PC-3 (cell line): ENCODE results near the gene FBLN1. TPM values are rescaled to one million over a fixed set of nuclear protein-coding genes. Genes with fewer than 3 reads are reported as not detected.

ENCODE experiments used
- ATAC-seq: fragments of 200-7000 bp; cut with Tn5 transposase; 2 replicates; pipeline ENCODE4 v1.9.1; 2020; ENCODE audit warnings: mild to moderate bottlenecking, moderate library complexity
- BruUV-seq: library from RNA; stranded (reverse); fragments of 400-500 nt; replicated peaks from 2 replicates; lab custom pipeline; 2021; lab: Mats Ljungman, UMichigan
- CTCF ChIA-PET: fragments of 300-600 bp; sonication (Branson Sonifier 250); formaldehyde crosslinking; loops from one replicate; lab custom pipeline; 2022; ENCODE audit warnings: antibody characterized with exemption; lab: Charles Lee
- POLR2A ChIA-PET: fragments of 300-600 bp; sonication (Branson Sonifier 250); formaldehyde crosslinking; loops from one replicate; lab custom pipeline; 2022; ENCODE audit warnings: antibody characterized with exemption; ENCODE audit not compliant: unreplicated experiment; lab: Charles Lee
- DNase-seq: peaks from one replicate; pipeline ENCODE4 v3.0.0-alpha.2; 2015
- H2AFZ ChIP-seq: fragments of 300-600 bp; sonication (generic); 2 replicates; pipeline ENCODE4 v1.6.0; 2016; ENCODE audit warnings: antibody characterized with exemption, low read length
- H3F3A ChIP-seq: fragments of 300-600 bp; sonication (generic); one replicate; pipeline ENCODE4 v1.6.0; 2017; ENCODE audit warnings: antibody characterized with exemption, low read length, control low read depth, mild to moderate bottlenecking; ENCODE audit not compliant: unreplicated experiment
- H3K27ac ChIP-seq: fragments of 300-600 bp; sonication (generic); 2 replicates; pipeline ENCODE4 v1.5.1; 2016; ENCODE audit warnings: mild to moderate bottlenecking, low read length
- H3K27me3 ChIP-seq: fragments of 300-600 bp; sonication (generic); 2 replicates; pipeline ENCODE4 v1.6.1; 2016; ENCODE audit warnings: low read length, mixed read lengths
- H3K36me3 ChIP-seq: fragments of 300-600 bp; sonication (generic); 2 replicates; pipeline ENCODE4 v1.6.1; 2016; ENCODE audit warnings: low read depth, mixed run types, low read length, mixed read lengths
- H3K4me1 ChIP-seq: fragments of 300-600 bp; sonication (generic); 2 replicates; pipeline ENCODE4 v1.5.1; 2016; ENCODE audit warnings: low read length; ENCODE audit not compliant: insufficient read depth
- H3K4me2 ChIP-seq: fragments of 300-600 bp; sonication (generic); 2 replicates; pipeline ENCODE4 v1.6.0; 2016; ENCODE audit warnings: low read length
- H3K4me3 ChIP-seq: fragments of 300-600 bp; sonication (generic); 2 replicates; pipeline ENCODE4 v1.5.1; 2016; ENCODE audit warnings: mild to moderate bottlenecking, low read length, mixed read lengths
- H3K79me2 ChIP-seq: fragments of 300-600 bp; sonication (generic); 2 replicates; pipeline ENCODE4 v1.6.1; 2017; ENCODE audit warnings: low read length, mixed read lengths
- H3K9ac ChIP-seq: fragments of 300-600 bp; sonication (generic); 2 replicates; pipeline ENCODE4 v1.6.0; 2016; ENCODE audit warnings: mild to moderate bottlenecking, low read length
- H3K9me2 ChIP-seq: fragments of 300-600 bp; sonication (generic); replicated peaks from 2 replicates; pipeline ENCODE4 v1.6.1; 2016; ENCODE audit warnings: mixed run types, low read length, mixed read lengths
- H3K9me3 ChIP-seq: fragments of 300-600 bp; sonication (generic); 2 replicates; pipeline ENCODE4 v1.6.1; 2016; ENCODE audit warnings: low read length, mixed read lengths
- H4K20me1 ChIP-seq: fragments of 300-600 bp; sonication (generic); 2 replicates; pipeline ENCODE4 v1.6.1; 2016; ENCODE audit warnings: low read length, mixed read lengths
- CTCF ChIP-seq: fragments of 300-600 bp; sonication (generic); conservative IDR thresholded peaks from 2 replicates; pipeline ENCODE4 v1.5.1; 2017; ENCODE audit warnings: antibody characterized with exemption, low read depth, mild to moderate bottlenecking, low read length
- EZH2 ChIP-seq: fragments of 300-600 bp; sonication (generic); IDR thresholded peaks from one replicate; pipeline ENCODE4 v1.6.1; 2017; ENCODE audit warnings: antibody characterized with exemption, mild to moderate bottlenecking, low read length; ENCODE audit not compliant: unreplicated experiment
- EZH2phosphoT487 ChIP-seq: fragments of 300-600 bp; sonication (generic); IDR thresholded peaks from 2 replicates; pipeline ENCODE4 v1.6.1; 2018; ENCODE audit warnings: mild to moderate bottlenecking, antibody characterized with exemption, low read length, borderline replicate concordance
- intact Hi-C: fragments of 100-400 bp; cut with micrococcal nuclease; formaldehyde crosslinking; loops from 2 replicates; pipeline ENCODE4 v1.9.0; 2023
- total RNA-seq: library from RNA; depleted of rRNA; stranded (reverse); fragments of >200 nt; gene quantifications from 2 replicates; pipeline ENCODE4 v1.2.3, GENCODE V29; 2014

FBLN1 gene
- total RNA-seq, 1 experiment from 2014 or later: 13.4 TPM

- intact Hi-C loops: no loop called here
- ChIA-PET POLR2A (no interaction called here), CTCF (no interaction called here)
- Histone ChIP-seq H3K9ac (no peak overlapping the region), H3K9me3 (no peaks in the 10 kb centered on the region), H3K79me2 (no peaks in the 10 kb centered on the region), H3K4me2 (no peak overlapping the region), H3K9me2 (no peaks in the 10 kb centered on the region), H4K20me1 (no peaks in the 10 kb centered on the region), H3K27ac (no peak overlapping the region), H3K4me1 (peaks cover 26% of the 10 kb centered on the region), H3K36me3 (no peaks in the 10 kb centered on the region), H2AFZ (no peak overlapping the region), H3K4me3 (no peak overlapping the region), H3K27me3 (no peaks in the 10 kb centered on the region), H3F3A (no peaks in the 10 kb centered on the region)
- TF ChIP-seq EZH2 (no peak), CTCF (no peak), EZH2phosphoT487 (no peak)
- no TSS peak for BruUV-seq
- DNase-seq (no peak), ATAC-seq (no peak)
Measured at GRCh38 chr22:45470871-45471270, 31.8 kb upstream of the FBLN1 start.

- BruUV-seq: no TSS peak
- Histone ChIP-seq H2AFZ (no peak overlapping the region), H3K36me3 (no peaks in the 10 kb centered on the region), H4K20me1 (no peaks in the 10 kb centered on the region), H3K4me3 (no peak overlapping the region), H3K27me3 (no peaks in the 10 kb centered on the region), H3K27ac (0 out of 2 replicates have a peak overlapping the region, but pooled peaks have one; percentile 2), H3K9ac (no peak overlapping the region), H3K79me2 (no peaks in the 10 kb centered on the region), H3K4me2 (no peak overlapping the region), H3F3A (no peaks in the 10 kb centered on the region), H3K4me1 (peaks cover 26% of the 10 kb centered on the region), H3K9me3 (no peaks in the 10 kb centered on the region), H3K9me2 (no peaks in the 10 kb centered on the region)
- DNase-seq (peak; percentile 57), ATAC-seq (peak; percentile 39; the same call in 1 of the 2 replicates)
- TF ChIP-seq EZH2 (no peak), EZH2phosphoT487 (no peak), CTCF (no peak)
- POLR2A ChIA-PET: no interaction called here
- intact Hi-C loops: no loop called here
- CTCF ChIA-PET: no interaction called here
Measured at GRCh38 chr22:45472426-45472825, 30.3 kb upstream of the FBLN1 start.

- ChIA-PET POLR2A (no interaction called here), CTCF (no interaction called here)
- Histone ChIP-seq H3K27ac (no peak overlapping the region), H3K27me3 (no peaks in the 10 kb centered on the region), H3K36me3 (no peaks in the 10 kb centered on the region), H3F3A (no peaks in the 10 kb centered on the region), H3K9ac (no peak overlapping the region), H2AFZ (no peak overlapping the region), H3K9me3 (no peaks in the 10 kb centered on the region), H3K79me2 (no peaks in the 10 kb centered on the region), H3K9me2 (no peaks in the 10 kb centered on the region), H3K4me3 (no peak overlapping the region), H4K20me1 (no peaks in the 10 kb centered on the region), H3K4me1 (peaks cover 28% of the 10 kb centered on the region), H3K4me2 (no peak overlapping the region)
- DNase-seq: no peak
- TF ChIP-seq EZH2phosphoT487 (no peak), CTCF (no peak), EZH2 (no peak)
- ATAC-seq: no peak
- BruUV-seq: no TSS peak
- intact Hi-C loops: no loop called here
Measured at GRCh38 chr22:45473626-45474237, 29.0 kb upstream of the FBLN1 start.
